Rectal smooth muscle tissue (tissue), 1 donor: ENCODE measurements around the gene C6.

Experiments used
- H3K27ac ChIP-seq: one replicate; pipeline ENCODE4 v1.7.0; 2013; ENCODE audit warnings: low read depth, low read length, inconsistent platforms
- H3K27me3 ChIP-seq: one replicate; pipeline ENCODE4 v1.7.0; 2013; ENCODE audit warnings: low read length; ENCODE audit not compliant: control insufficient read depth, insufficient read depth
- H3K36me3 ChIP-seq: one replicate; pipeline ENCODE4 v1.7.0; 2013; ENCODE audit warnings: low read length; ENCODE audit not compliant: control insufficient read depth, insufficient read depth
- H3K4me1 ChIP-seq: one replicate; pipeline ENCODE4 v1.7.0; 2013; ENCODE audit warnings: low read length; ENCODE audit not compliant: control insufficient read depth, insufficient read depth
- H3K4me3 ChIP-seq: one replicate; pipeline ENCODE4 v1.7.0; 2013; ENCODE audit warnings: low read length
- H3K9ac ChIP-seq: one replicate; pipeline ENCODE4 v1.7.0; 2013; ENCODE audit warnings: low read length

The C6 gene

DNA sequence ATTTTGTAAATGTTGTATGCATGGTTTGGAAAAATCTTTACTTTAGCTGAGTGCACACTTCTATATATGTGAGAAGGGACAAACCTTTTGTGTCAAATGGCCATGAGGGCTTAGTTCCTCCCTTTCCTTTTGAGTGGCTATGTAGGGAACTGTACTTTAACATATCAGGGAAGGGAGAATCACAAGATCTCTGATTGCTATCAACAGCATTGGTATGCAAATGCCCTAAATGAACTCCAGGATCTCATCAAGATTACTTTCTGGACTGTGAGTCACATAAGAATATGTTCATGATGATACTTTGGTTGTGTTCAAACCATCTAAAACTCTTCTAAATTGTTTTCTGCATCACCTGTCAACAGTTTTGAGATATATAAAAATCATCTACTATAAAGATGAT, 111.0 kb downstream of the C6 start:
- Histone ChIP-seq H3K36me3 (no peaks in the 10 kb centered on the region), H3K27ac (no peak overlapping the region), H3K9ac (no peak overlapping the region), H3K27me3 (no peaks in the 10 kb centered on the region), H3K4me1 (no peaks in the 10 kb centered on the region), H3K4me3 (no peak overlapping the region)

DNA sequence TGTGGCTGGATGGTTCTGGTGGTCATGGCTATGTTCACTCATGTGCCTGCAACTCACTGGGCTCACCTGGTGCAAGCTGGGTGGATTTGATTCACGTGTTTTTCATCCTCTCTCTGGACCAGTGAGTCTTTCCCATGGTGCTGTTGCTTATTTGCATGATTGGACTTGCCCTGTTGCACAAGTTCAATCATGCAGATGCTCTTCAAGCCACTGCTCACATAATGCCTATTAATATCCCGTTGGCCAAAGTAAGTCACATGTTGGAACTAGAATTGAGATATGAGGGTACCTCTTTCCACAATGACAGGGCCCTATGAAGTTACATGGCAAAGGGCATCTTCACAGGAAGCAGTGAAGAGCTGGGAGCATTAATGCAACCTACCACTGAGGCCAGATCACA, 115.7 kb downstream of the C6 start:
- Histone ChIP-seq H3K36me3 (no peaks in the 10 kb centered on the region), H3K4me1 (no peaks in the 10 kb centered on the region), H3K9ac (no peak overlapping the region), H3K27ac (no peak overlapping the region), H3K27me3 (no peaks in the 10 kb centered on the region), H3K4me3 (no peak overlapping the region)

DNA sequence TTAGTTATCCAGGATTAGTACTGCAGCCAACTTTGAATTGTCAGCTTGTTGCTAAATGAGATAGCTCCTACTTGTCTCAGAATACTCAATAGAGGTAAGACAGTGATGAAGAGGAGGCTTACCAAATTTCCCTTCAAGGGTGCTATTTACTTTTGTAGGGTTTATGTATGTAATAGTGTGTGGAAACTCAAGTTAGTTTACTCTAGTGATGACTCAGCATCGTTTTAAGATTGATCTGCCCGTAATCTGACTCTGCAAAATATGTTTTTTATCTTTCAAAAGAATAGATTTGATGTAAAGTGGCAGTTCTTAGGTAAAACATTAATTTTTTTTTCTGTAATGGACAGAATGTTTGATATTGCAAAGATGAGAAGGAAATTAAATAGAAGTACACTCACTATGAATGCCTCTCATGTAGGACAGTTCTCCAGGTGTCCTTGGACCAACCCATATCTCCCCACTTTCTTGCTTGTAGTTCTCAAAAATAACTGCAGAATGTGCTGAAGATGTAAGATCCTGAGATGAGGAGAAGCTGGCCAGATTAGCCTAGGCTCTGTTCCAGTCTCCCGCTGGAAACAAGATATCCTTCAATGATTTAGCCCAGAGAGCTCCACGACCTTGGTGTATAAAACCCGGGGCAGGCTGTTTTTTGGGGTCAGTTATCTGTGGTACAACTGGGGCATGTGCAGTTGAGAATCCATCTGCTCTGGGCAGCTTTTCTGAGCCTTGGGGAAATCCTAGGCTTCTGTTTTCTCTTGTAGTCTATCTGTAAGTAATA, 117.8 kb downstream of the C6 start:
- H3K36me3 ChIP-seq, result no peaks in the 10 kb centered on the region
- no peak overlapping the region for H3K9ac ChIP-seq
- no peak overlapping the region for H3K4me3 ChIP-seq
- no peaks in the 10 kb centered on the region for H3K27me3 ChIP-seq
- H3K4me1 ChIP-seq, result no peaks in the 10 kb centered on the region
- H3K27ac ChIP-seq, result no peak overlapping the region

DNA sequence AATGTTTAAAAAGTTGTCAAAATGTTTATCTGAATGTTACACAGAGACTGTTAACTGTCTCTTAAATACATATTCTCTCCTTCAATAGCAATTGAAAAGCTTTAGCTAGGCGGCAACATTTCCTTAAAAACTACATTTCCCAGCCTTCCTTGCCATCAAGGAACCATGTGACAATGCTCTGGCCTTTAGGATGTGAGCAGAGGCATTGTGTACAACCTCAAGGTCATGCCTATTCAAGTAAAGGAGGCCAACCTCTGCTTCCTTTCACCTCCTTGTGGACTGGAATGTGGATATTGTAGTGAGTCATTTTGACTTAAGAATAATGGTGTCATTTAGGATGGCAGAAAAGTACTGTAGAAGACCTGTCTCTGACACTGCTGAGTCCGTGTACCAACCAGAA, 118.5 kb downstream of the C6 start:
- Histone ChIP-seq H3K27ac (no peak overlapping the region), H3K4me1 (no peaks in the 10 kb centered on the region), H3K27me3 (no peaks in the 10 kb centered on the region), H3K9ac (no peak overlapping the region), H3K4me3 (no peak overlapping the region), H3K36me3 (no peaks in the 10 kb centered on the region)

DNA sequence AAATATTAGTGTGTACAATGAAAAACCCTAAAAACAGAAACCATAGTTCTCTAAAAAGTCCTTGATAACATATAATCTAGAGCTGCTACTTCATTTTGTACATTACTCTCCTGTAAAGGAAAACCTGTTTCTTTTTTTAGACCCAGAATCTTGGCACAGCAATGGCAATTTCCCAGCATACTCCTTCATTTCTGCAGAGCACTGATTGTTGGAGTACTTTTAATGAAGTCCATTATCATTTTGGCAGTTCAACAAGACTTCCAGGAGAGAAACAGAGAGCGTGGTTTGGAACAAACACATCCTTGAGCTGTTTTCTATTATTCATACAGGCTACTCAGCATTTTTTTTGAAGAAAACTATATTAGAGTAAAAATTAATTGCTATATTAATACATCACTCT, 119.5 kb downstream of the C6 start:
- Histone ChIP-seq H3K27me3 (no peaks in the 10 kb centered on the region), H3K4me3 (no peak overlapping the region), H3K4me1 (no peaks in the 10 kb centered on the region), H3K27ac (no peak overlapping the region), H3K36me3 (no peaks in the 10 kb centered on the region), H3K9ac (no peak overlapping the region)
